HUES6 (cell line): Measurements from ENCODE around the gene AEBP2.

Source experiments
- H3K27ac ChIP-seq: 2 replicates; pipeline ENCODE4 v1.7.0; 2013; ENCODE audit warnings: low read depth, mild to moderate bottlenecking, low read length, inconsistent platforms
- H3K27me3 ChIP-seq: 2 replicates; pipeline ENCODE4 v1.6.1; 2013; ENCODE audit warnings: low read length; ENCODE audit not compliant: control insufficient read depth, insufficient read depth
- H3K36me3 ChIP-seq: 2 replicates; pipeline ENCODE4 v1.6.1; 2013; ENCODE audit warnings: low read length; ENCODE audit not compliant: control insufficient read depth, insufficient read depth
- H3K4me1 ChIP-seq: 2 replicates; pipeline ENCODE4 v1.6.1; 2013; ENCODE audit warnings: low read length; ENCODE audit not compliant: control insufficient read depth, insufficient read depth
- H3K4me3 ChIP-seq: 2 replicates; pipeline ENCODE4 v1.5.1; 2013; ENCODE audit warnings: low read depth, low read length
- H3K9ac ChIP-seq: one replicate; pipeline ENCODE4 v1.6.1; 2013; ENCODE audit warnings: mild to moderate bottlenecking, low read length
- H3K9me3 ChIP-seq: 2 replicates; pipeline ENCODE4 v1.6.1; 2013; ENCODE audit warnings: low read depth, low read length; ENCODE audit not compliant: control insufficient read depth, insufficient read depth

Gene AEBP2

DNA sequence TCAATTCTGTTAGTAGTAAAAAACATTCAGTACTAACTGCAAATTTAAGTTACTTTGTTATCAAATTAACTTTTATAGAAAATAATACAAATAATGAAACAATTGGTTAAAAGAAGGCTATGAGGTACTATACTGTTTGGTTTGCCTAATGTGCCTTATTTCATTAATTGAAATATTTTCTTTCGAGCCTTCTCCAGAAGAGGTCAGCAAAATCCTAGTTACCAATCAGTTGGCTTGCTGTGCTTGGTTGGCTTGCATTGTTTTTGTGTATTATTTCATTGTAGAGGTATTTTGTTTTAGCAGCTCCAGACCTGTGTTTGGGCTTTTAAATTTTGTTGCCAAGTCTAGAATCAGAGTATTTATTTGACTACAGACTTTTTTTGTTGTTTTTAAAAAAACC, 68.5 kb downstream of the AEBP2 start:
- no peak overlapping the region for H3K9ac ChIP-seq
- H3K4me3 ChIP-seq: no peak overlapping the region
- H3K27ac ChIP-seq: no peak overlapping the region
- no peaks in the 10 kb centered on the region for H3K27me3 ChIP-seq
- H3K36me3 ChIP-seq: peaks cover 46% of the 10 kb centered on the region
- H3K4me1 ChIP-seq: peaks cover 15% of the 10 kb centered on the region; the same call in 1 of the 2 replicates
- no peaks in the 10 kb centered on the region for H3K9me3 ChIP-seq

- peaks cover 36% of the 10 kb centered on the region for H3K4me1 ChIP-seq
- H3K36me3 ChIP-seq: peaks cover 47% of the 10 kb centered on the region
- H3K27me3 ChIP-seq: no peaks in the 10 kb centered on the region
- H3K27ac ChIP-seq: no peak overlapping the region
- no peak overlapping the region for H3K4me3 ChIP-seq
- no peak overlapping the region for H3K9ac ChIP-seq
- no peaks in the 10 kb centered on the region for H3K9me3 ChIP-seq
Measured at GRCh38 chr12:19510461-19510860, 71.2 kb downstream of the AEBP2 start.

- Histone ChIP-seq H3K9ac (no peak overlapping the region), H3K9me3 (no peaks in the 10 kb centered on the region), H3K4me3 (no peak overlapping the region), H3K4me1 (peaks cover 24% of the 10 kb centered on the region), H3K27ac (peak overlapping the region; percentile 55), H3K36me3 (peaks cover 72% of the 10 kb centered on the region), H3K27me3 (no peaks in the 10 kb centered on the region)
Measured at GRCh38 chr12:19515179-19515578, 75.9 kb downstream of the AEBP2 start.

- no peak overlapping the region for H3K4me3 ChIP-seq
- H3K9me3 ChIP-seq: no peaks in the 10 kb centered on the region
- no peak overlapping the region for H3K9ac ChIP-seq
- H3K36me3 ChIP-seq: peaks cover 71% of the 10 kb centered on the region
- no peak overlapping the region for H3K27ac ChIP-seq
- H3K4me1 ChIP-seq: peaks cover 24% of the 10 kb centered on the region
- H3K27me3 ChIP-seq: no peaks in the 10 kb centered on the region
Measured at GRCh38 chr12:19517583-19517982, 78.3 kb downstream of the AEBP2 start.

DNA sequence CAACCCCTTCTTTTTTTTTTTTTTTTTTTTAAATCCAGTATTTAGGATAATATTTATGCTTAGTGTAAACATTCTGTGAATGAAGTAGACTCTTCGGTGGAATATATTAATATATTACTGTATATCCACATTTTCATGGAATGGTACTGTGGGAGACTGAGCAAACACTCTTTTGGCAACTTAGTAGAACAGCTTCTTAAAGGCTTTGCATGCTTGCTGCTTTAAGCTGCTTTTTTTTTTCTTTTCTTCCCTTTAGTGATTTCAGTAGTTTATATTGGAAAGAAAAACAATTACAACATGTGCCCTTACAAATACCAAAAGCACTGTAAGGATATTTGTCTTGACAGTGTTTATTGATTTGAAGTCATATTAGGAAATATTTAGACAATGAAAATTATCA, 78.9 kb downstream of the AEBP2 start:
- Histone ChIP-seq H3K9ac (no peak overlapping the region), H3K27ac (no peak overlapping the region), H3K4me3 (no peak overlapping the region), H3K9me3 (no peaks in the 10 kb centered on the region), H3K36me3 (peaks cover 67% of the 10 kb centered on the region), H3K4me1 (peaks cover 24% of the 10 kb centered on the region), H3K27me3 (no peaks in the 10 kb centered on the region)

DNA sequence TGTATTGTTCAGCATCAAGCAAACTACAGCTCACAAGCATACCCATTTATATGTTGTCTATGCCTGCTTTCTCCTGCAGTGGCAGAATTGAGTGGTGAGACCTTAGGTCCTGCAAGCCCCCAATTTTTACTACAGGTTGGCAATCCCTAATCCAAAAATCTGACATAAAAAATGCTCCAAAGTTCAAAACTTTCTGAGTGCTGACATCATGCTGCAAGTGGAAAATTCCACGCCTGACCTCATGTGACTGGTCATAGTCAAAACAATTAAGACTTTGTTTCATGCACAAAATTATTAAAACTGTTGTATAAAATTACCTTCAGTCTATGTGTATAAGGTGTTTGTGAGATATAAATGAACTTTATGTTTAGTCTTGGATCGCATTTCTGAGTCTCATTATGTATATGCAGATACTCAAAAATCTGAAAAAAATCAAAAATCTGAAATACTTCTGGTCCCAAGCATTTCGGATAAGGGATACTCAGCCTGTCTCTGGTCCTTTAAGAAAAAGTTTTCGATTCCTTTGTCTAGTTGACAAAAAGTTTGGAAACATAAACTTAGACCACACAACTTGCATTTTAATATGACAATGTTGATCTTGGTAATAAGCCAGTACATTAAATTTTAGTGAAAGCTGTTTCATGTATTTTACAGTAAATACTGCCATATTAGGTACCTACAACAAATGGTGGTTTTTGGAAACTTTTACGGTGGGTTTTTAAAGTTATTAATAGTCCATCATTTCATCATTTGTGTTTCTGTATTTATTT, 81.5 kb downstream of the AEBP2 start:
- no peak overlapping the region for H3K4me3 ChIP-seq
- peaks cover 43% of the 10 kb centered on the region for H3K36me3 ChIP-seq
- no peak overlapping the region for H3K27ac ChIP-seq
- no peaks in the 10 kb centered on the region for H3K27me3 ChIP-seq
- H3K9ac ChIP-seq: no peak overlapping the region
- no peaks in the 10 kb centered on the region for H3K4me1 ChIP-seq
- H3K9me3 ChIP-seq: no peaks in the 10 kb centered on the region

DNA sequence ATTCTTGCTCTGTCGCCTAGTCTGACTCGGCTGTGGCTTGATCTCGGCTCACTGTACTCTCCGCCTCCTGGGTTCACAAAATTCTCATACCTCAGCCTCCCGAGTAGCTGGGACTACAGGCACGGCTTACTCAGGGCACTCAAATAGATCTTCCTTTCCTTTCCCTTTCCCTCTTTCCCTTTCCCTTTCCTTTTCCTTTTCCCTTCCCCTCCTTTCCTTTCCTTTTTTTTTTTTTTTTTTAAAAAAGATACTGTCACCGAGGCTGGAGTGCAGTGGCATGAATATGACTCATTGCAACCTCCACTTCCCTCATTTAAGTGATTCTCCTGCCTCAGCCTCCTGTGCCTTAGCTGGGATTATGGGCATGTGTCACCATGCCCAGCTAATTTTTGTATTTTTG, 86.0 kb downstream of the AEBP2 start:
- Histone ChIP-seq H3K36me3 (0 out of 2 replicates have a peak, but pooled peaks cover 8% of the 10 kb centered on the region), H3K9ac (no peak overlapping the region)

GRCh38 chr12:19527866-19528265, 88.6 kb downstream of the AEBP2 start:
- Histone ChIP-seq H3K36me3 (no peaks in the 10 kb centered on the region), H3K4me3 (no peak overlapping the region), H3K27ac (no peak overlapping the region)

More for the DNA sequence above, 86.0 kb downstream of the AEBP2 start:
- Histone ChIP-seq H3K4me3 (no peak overlapping the region), H3K27me3 (no peaks in the 10 kb centered on the region), H3K4me1 (no peaks in the 10 kb centered on the region), H3K27ac (no peak overlapping the region), H3K9me3 (no peaks in the 10 kb centered on the region)

GRCh38 chr12:19528750-19529149, 89.5 kb downstream of the AEBP2 start:
- H3K27ac ChIP-seq: no peak overlapping the region
- no peak overlapping the region for H3K4me3 ChIP-seq

More at GRCh38 chr12:19527866-19528265, 88.6 kb downstream of the AEBP2 start:
- Histone ChIP-seq H3K9me3 (no peaks in the 10 kb centered on the region), H3K27me3 (no peaks in the 10 kb centered on the region), H3K9ac (no peak overlapping the region), H3K4me1 (no peaks in the 10 kb centered on the region)

GRCh38 chr12:19529951-19530636, 90.8 kb downstream of the AEBP2 start:
- H3K9ac ChIP-seq: no peak overlapping the region
- no peaks in the 10 kb centered on the region for H3K36me3 ChIP-seq
- no peak overlapping the region for H3K4me3 ChIP-seq
- H3K9me3 ChIP-seq: no peaks in the 10 kb centered on the region
- H3K4me1 ChIP-seq: no peaks in the 10 kb centered on the region
- no peak overlapping the region for H3K27ac ChIP-seq
- H3K27me3 ChIP-seq: no peaks in the 10 kb centered on the region

More at GRCh38 chr12:19528750-19529149, 89.5 kb downstream of the AEBP2 start:
- no peaks in the 10 kb centered on the region for H3K36me3 ChIP-seq
- H3K9me3 ChIP-seq: no peaks in the 10 kb centered on the region
- H3K27me3 ChIP-seq: no peaks in the 10 kb centered on the region
- no peaks in the 10 kb centered on the region for H3K4me1 ChIP-seq
- no peak overlapping the region for H3K9ac ChIP-seq

- Histone ChIP-seq H3K27me3 (no peaks in the 10 kb centered on the region), H3K9me3 (no peaks in the 10 kb centered on the region; the same call in 1 of the 2 replicates), H3K9ac (no peak overlapping the region), H3K27ac (no peak overlapping the region), H3K4me1 (no peaks in the 10 kb centered on the region), H3K36me3 (no peaks in the 10 kb centered on the region), H3K4me3 (no peak overlapping the region)
Measured at GRCh38 chr12:19530637-19531023, 91.3 kb downstream of the AEBP2 start.
